Renal pelvis (tissue), 4 donors: ENCODE results near the gene NCBP2. TPM values are rescaled to one million over a fixed set of nuclear protein-coding genes. Genes with fewer than 3 reads are reported as not detected.

Experiments
- DNase-seq: peaks from one replicate; pipeline ENCODE4 v3.0.0-alpha.2; 2013
- polyA plus RNA-seq, 3 donors: library from polyadenylated mRNA; unstranded; fragments of 120-200 nt; gene quantifications; one replicate each; pipeline ENCODE4 v1.2.1, GENCODE V29; 2013; ENCODE audit not compliant: insufficient read length in 3 of 3

Gene NCBP2
- polyA plus RNA-seq, 3 donors: 86.8 to 103 (median 88.6) TPM

GRCh38 chr3:196970547-196971093 is 28.3 kb upstream of the NCBP2 start:
- no peak for DNase-seq

- DNase-seq: peak; percentile 48
Measured at GRCh38 chr3:196969660-196970546, 27.6 kb upstream of the NCBP2 start.

GRCh38 chr3:196969134-196969659 is 26.9 kb upstream of the NCBP2 start:
- no peak for DNase-seq

- no peak for DNase-seq
Measured at GRCh38 chr3:196968233-196969133, 26.2 kb upstream of the NCBP2 start, which contains the start of gene PIGZ. Gene PIGZ, minus strand, starts transcription at chr3:196968833. Its CDS starts 16,802 bp downstream, at chr3:196952031.

GRCh38 chr3:196967412-196968232 is 25.3 kb upstream of the NCBP2 start:
- DNase-seq: no peak

- DNase-seq: no peak
Measured at GRCh38 chr3:196966526-196967401, 24.4 kb upstream of the NCBP2 start.

- no peak for DNase-seq
Measured at GRCh38 chr3:196965804-196966173, 23.5 kb upstream of the NCBP2 start.

GRCh38 chr3:196965112-196965803 is 22.9 kb upstream of the NCBP2 start:
- no peak for DNase-seq

GRCh38 chr3:196963631-196963953 is 21.3 kb upstream of the NCBP2 start:
- DNase-seq: no peak

GRCh38 chr3:196962930-196963630 is 20.8 kb upstream of the NCBP2 start:
- DNase-seq: no peak

- DNase-seq: no peak
Measured at GRCh38 chr3:196962108-196962929, 20.0 kb upstream of the NCBP2 start.

- DNase-seq: no peak
Measured at GRCh38 chr3:196954832-196955231, 12.5 kb upstream of the NCBP2 start.

- DNase-seq: no peak
Measured at GRCh38 chr3:196951371-196951770, 9.0 kb upstream of the NCBP2 start.

GRCh38 chr3:196949750-196950149 is 7.4 kb upstream of the NCBP2 start:
- no peak for DNase-seq

GRCh38 chr3:196949285-196949619 is 6.9 kb upstream of the NCBP2 start:
- no peak for DNase-seq

- no peak for DNase-seq
Measured at GRCh38 chr3:196948442-196949284, 6.3 kb upstream of the NCBP2 start.

GRCh38 chr3:196947860-196948441 is 5.6 kb upstream of the NCBP2 start:
- no peak for DNase-seq
